Measurements from ENCODE around the gene DIP2C.

The DIP2C gene

GRCh38 chr10:361203-362081 lies 328.0 kb downstream of the DIP2C start:
- peaks cover 0 to 8% (median 2%) of the 10 kb centered on the region in 4 donors for H3K4me1 ChIP-seq
- DNase-seq: no peak
- H3K36me3 ChIP-seq: peaks cover 49 to 95% (median 84%) of the 10 kb centered on the region in 3 donors
- intact Hi-C loops (cut with DNase I; ENCODE audit: low total_unique reads): no loop called here
- TF ChIP-seq CTCF (IDR thresholded peaks at IDR 0.05): no peak
- no peak overlapping the region for H3K4me3 ChIP-seq
- no peaks in the 10 kb centered on the region for H3K9me3 ChIP-seq
- peak overlapping the region in 1 of 2 donors; percentile 6 for H3K27ac ChIP-seq
- H3K27me3 ChIP-seq: no peaks in the 10 kb centered on the region

GRCh38 chr10:360653-361052 lies 328.8 kb downstream of the DIP2C start:
- peak overlapping the region in 1 of 2 donors; percentile 6 for H3K27ac ChIP-seq
- H3K4me3 ChIP-seq: no peak overlapping the region
- intact Hi-C loops (cut with DNase I; ENCODE audit: low total_unique reads): no loop called here
- peaks cover 54 to 95% (median 84%) of the 10 kb centered on the region in 3 donors for H3K36me3 ChIP-seq
- no peak for TF ChIP-seq CTCF (IDR thresholded peaks at IDR 0.05)
- H3K27me3 ChIP-seq: no peaks in the 10 kb centered on the region
- H3K4me1 ChIP-seq: peaks cover 0 to 8% (median 2%) of the 10 kb centered on the region in 4 donors
- no peak for DNase-seq
- no peaks in the 10 kb centered on the region for H3K9me3 ChIP-seq

- intact Hi-C loops (cut with DNase I; ENCODE audit: low total_unique reads): no loop called here
- no peaks in the 10 kb centered on the region for H3K9me3 ChIP-seq
- peaks cover 0 to 8% (median 2%) of the 10 kb centered on the region in 4 donors for H3K4me1 ChIP-seq
- no peak overlapping the region for H3K27ac ChIP-seq
- H3K4me3 ChIP-seq: no peak overlapping the region
- peaks cover 57 to 96% (median 91%) of the 10 kb centered on the region in 3 donors for H3K36me3 ChIP-seq
- peak in 1 of 2 donors; percentile 33 for DNase-seq
- H3K27me3 ChIP-seq: no peaks in the 10 kb centered on the region
- TF ChIP-seq CTCF (IDR thresholded peaks at IDR 0.05): no peak
These were observed 329.7 kb downstream of the DIP2C start for GRCh38 chr10:359762-360161.

GRCh38 chr10:359093-359492 lies 330.4 kb downstream of the DIP2C start:
- DNase-seq: peak in 1 of 2 donors; percentile 37
- intact Hi-C loops (cut with DNase I; ENCODE audit: low total_unique reads): no loop called here
- no peak overlapping the region for H3K4me3 ChIP-seq
- no peaks in the 10 kb centered on the region for H3K9me3 ChIP-seq
- H3K27me3 ChIP-seq: no peaks in the 10 kb centered on the region
- H3K4me1 ChIP-seq: peaks cover 0 to 8% (median 2%) of the 10 kb centered on the region in 4 donors
- H3K27ac ChIP-seq: no peak overlapping the region
- no peak for TF ChIP-seq CTCF (IDR thresholded peaks at IDR 0.05)
- H3K36me3 ChIP-seq: peaks cover 58 to 96% (median 93%) of the 10 kb centered on the region in 3 donors

GRCh38 chr10:357201-357950 lies 332.1 kb downstream of the DIP2C start:
- Histone ChIP-seq H3K4me1 (peaks cover 0 to 8% (median 2%) of the 10 kb centered on the region in 4 donors), H3K9me3 (no peaks in the 10 kb centered on the region), H3K36me3 (peaks cover 52 to 96% (median 91%) of the 10 kb centered on the region in 3 donors), H3K27ac (no peak overlapping the region), H3K27me3 (no peaks in the 10 kb centered on the region), H3K4me3 (no peak overlapping the region)
- DNase-seq: peak in 1 of 2 donors; percentile 56
- intact Hi-C loops (cut with DNase I; ENCODE audit: low total_unique reads): no loop called here
- no peak for TF ChIP-seq CTCF (IDR thresholded peaks at IDR 0.05)
